Astrocyte (in vitro differentiated cells and primary cell): ENCODE results near the gene TNC. TPM values are rescaled to one million over a fixed set of nuclear protein-coding genes. Genes with fewer than 3 reads are reported as not detected.

Experiments used
- DNase-seq: peaks from one replicate; pipeline ENCODE4 v3.0.0-alpha.2; 2010; ENCODE audit warnings: low read depth
- FAIRE-seq: peaks from 2 replicates; lab custom pipeline; 2011; peaks lifted over from hg19 to GRCh38; lab: Jason Lieb, UNC
- H2AFZ ChIP-seq: 2 replicates; pipeline ENCODE4 v1.6.0; 2012; ENCODE audit warnings: low read depth, low read length, inconsistent platforms
- H3K27ac ChIP-seq: 2 replicates; pipeline ENCODE4 v1.5.1; 2011; ENCODE audit warnings: low read depth, low read length, inconsistent platforms
- H3K27me3 ChIP-seq: 2 replicates; pipeline ENCODE4 v1.6.0; 2011; ENCODE audit warnings: low read length, inconsistent platforms; ENCODE audit not compliant: insufficient read depth
- H3K36me3 ChIP-seq: 2 replicates; pipeline ENCODE4 v1.5.1; 2011; ENCODE audit warnings: low read length, inconsistent platforms; ENCODE audit not compliant: insufficient read depth
- H3K4me1 ChIP-seq: 2 replicates; pipeline ENCODE4 v1.5.1; 2011; ENCODE audit warnings: low read length, inconsistent platforms; ENCODE audit not compliant: insufficient read depth
- H3K4me2 ChIP-seq: 2 replicates; pipeline ENCODE4 v1.6.0; 2012; ENCODE audit warnings: low read length, inconsistent platforms
- H3K4me3 ChIP-seq: 2 replicates; pipeline ENCODE4 v1.5.1; 2011; ENCODE audit warnings: low read depth, mild to moderate bottlenecking, low read length, inconsistent platforms; ENCODE audit not compliant: insufficient read depth
- H3K79me2 ChIP-seq: 2 replicates; pipeline ENCODE4 v1.6.0; 2012; ENCODE audit warnings: mild to moderate bottlenecking, low read length, inconsistent platforms; ENCODE audit not compliant: insufficient read depth
- H3K9ac ChIP-seq: 2 replicates; pipeline ENCODE4 v1.6.0; 2012; ENCODE audit warnings: mild to moderate bottlenecking, low read length, inconsistent platforms
- H3K9me3 ChIP-seq: 2 replicates; pipeline ENCODE4 v1.5.1; 2012; ENCODE audit warnings: low read depth, mild to moderate bottlenecking, low read length, inconsistent platforms; ENCODE audit not compliant: insufficient read depth
- H4K20me1 ChIP-seq: 2 replicates; pipeline ENCODE4 v1.6.0; 2012; ENCODE audit warnings: low read length, inconsistent platforms; ENCODE audit not compliant: insufficient read depth
- H3K27ac Mint-ChIP-seq: one replicate; pipeline ENCODE4 v1.8.0; 2021; ENCODE audit warnings: mild to moderate bottlenecking, mixed read lengths; ENCODE audit not compliant: unreplicated experiment
- H3K27me3 Mint-ChIP-seq: one replicate; pipeline ENCODE4 v1.8.0; 2021; ENCODE audit warnings: low read depth, mixed read lengths; ENCODE audit not compliant: unreplicated experiment
- H3K36me3 Mint-ChIP-seq: one replicate; pipeline ENCODE4 v1.8.0; 2021; ENCODE audit warnings: low read depth, mixed read lengths; ENCODE audit not compliant: unreplicated experiment
- H3K4me1 Mint-ChIP-seq: one replicate; pipeline ENCODE4 v1.8.0; 2021; ENCODE audit warnings: low read depth, mixed read lengths; ENCODE audit not compliant: unreplicated experiment
- H3K4me3 Mint-ChIP-seq: one replicate; pipeline ENCODE4 v1.8.0; 2021; ENCODE audit warnings: mild to moderate bottlenecking, moderate library complexity, mixed read lengths; ENCODE audit not compliant: unreplicated experiment
- H3K9me3 Mint-ChIP-seq: one replicate; pipeline ENCODE4 v1.8.0; 2021; ENCODE audit warnings: mild to moderate bottlenecking, mixed read lengths; ENCODE audit not compliant: unreplicated experiment
- CTCF ChIP-seq: IDR thresholded peaks from 2 replicates; pipeline ENCODE4 v1.5.1; 2011; ENCODE audit warnings: low read depth, mild to moderate bottlenecking, inconsistent platforms, low read length, moderate library complexity; ENCODE audit not compliant: insufficient read depth
- EZH2 ChIP-seq: IDR thresholded peaks from 2 replicates; pipeline ENCODE4 v1.6.1; 2012; ENCODE audit warnings: mild to moderate bottlenecking, low read length, inconsistent platforms; ENCODE audit not compliant: insufficient read depth
- total RNA-seq: library from RNA; stranded (reverse); gene quantifications from 2 replicates; pipeline ENCODE4 v1.2.1, GENCODE V29; 2021

Gene TNC
- total RNA-seq, 1 donor from 2014 or later: 747 TPM

GRCh38 chr9:115135821-115136778 lies 18.1 kb upstream of the TNC start:
- DNase-seq: peak; percentile 44
- H2AFZ ChIP-seq: no peak overlapping the region
- no peak overlapping the region for H3K4me2 ChIP-seq
- no peaks in the 10 kb centered on the region for H3K36me3 ChIP-seq
- Mint-ChIP-seq H3K27ac (no peak overlapping the region), H3K4me3 (no peak overlapping the region), H3K36me3 (no peaks in the 10 kb centered on the region), H3K9me3 (peaks cover 4% of the 10 kb centered on the region), H3K27me3 (no peaks in the 10 kb centered on the region), H3K4me1 (peaks cover 22% of the 10 kb centered on the region)
- H3K27ac ChIP-seq: no peak overlapping the region
- H3K4me1 ChIP-seq: peaks cover 19% of the 10 kb centered on the region
- no peak overlapping the region for H3K9ac ChIP-seq
- no peak overlapping the region for H3K4me3 ChIP-seq
- no peaks in the 10 kb centered on the region for H3K9me3 ChIP-seq
- no peak for FAIRE-seq
- TF ChIP-seq CTCF (no peak), EZH2 (no peak)
- no peaks in the 10 kb centered on the region for H3K27me3 ChIP-seq
- no peaks in the 10 kb centered on the region for H4K20me1 ChIP-seq
- H3K79me2 ChIP-seq: no peaks in the 10 kb centered on the region

- DNase-seq (peak; percentile 27), FAIRE-seq (peak; percentile 91)
- no peak overlapping the region for H2AFZ ChIP-seq
- no peaks in the 10 kb centered on the region for H3K9me3 ChIP-seq
- peaks cover 19% of the 10 kb centered on the region for H3K4me1 ChIP-seq
- no peak overlapping the region for H3K27ac ChIP-seq
- Mint-ChIP-seq H3K27me3 (no peaks in the 10 kb centered on the region), H3K4me3 (no peak overlapping the region), H3K36me3 (no peaks in the 10 kb centered on the region), H3K9me3 (peaks cover 4% of the 10 kb centered on the region), H3K27ac (no peak overlapping the region), H3K4me1 (peaks cover 22% of the 10 kb centered on the region)
- H3K4me3 ChIP-seq: no peak overlapping the region
- H3K9ac ChIP-seq: no peak overlapping the region
- H4K20me1 ChIP-seq: no peaks in the 10 kb centered on the region
- H3K79me2 ChIP-seq: no peaks in the 10 kb centered on the region
- no peak overlapping the region for H3K4me2 ChIP-seq
- H3K36me3 ChIP-seq: no peaks in the 10 kb centered on the region
- TF ChIP-seq CTCF: no peak
- TF ChIP-seq EZH2: no peak
- H3K27me3 ChIP-seq: no peaks in the 10 kb centered on the region
These were observed 17.0 kb upstream of the TNC start for GRCh38 chr9:115134941-115135340.

- peak overlapping the region; percentile 62 for H3K27ac ChIP-seq
- DNase-seq: peak; percentile 95
- peak; percentile 100 for FAIRE-seq
These were observed 15.7 kb upstream of the TNC start for GRCh38 chr9:115133649-115134048.

More at GRCh38 chr9:115133649-115134048, 15.7 kb upstream of the TNC start:
- H3K9me3 Mint-ChIP-seq: peaks cover 4% of the 10 kb centered on the region
- peak overlapping the region; percentile 44 for H3K27ac Mint-ChIP-seq
- Histone ChIP-seq H3K9me3 (no peaks in the 10 kb centered on the region), H2AFZ (no peak overlapping the region), H3K79me2 (no peaks in the 10 kb centered on the region), H3K9ac (peak overlapping the region; percentile 20), H3K27me3 (no peaks in the 10 kb centered on the region), H3K4me2 (peak overlapping the region; percentile 25), H3K4me3 (no peak overlapping the region), H4K20me1 (no peaks in the 10 kb centered on the region), H3K4me1 (peaks cover 19% of the 10 kb centered on the region), H3K36me3 (no peaks in the 10 kb centered on the region)
- H3K4me3 Mint-ChIP-seq: no peak overlapping the region
- no peaks in the 10 kb centered on the region for H3K36me3 Mint-ChIP-seq
- H3K4me1 Mint-ChIP-seq: peaks cover 22% of the 10 kb centered on the region
- TF ChIP-seq CTCF (no peak), EZH2 (no peak)
- H3K27me3 Mint-ChIP-seq: no peaks in the 10 kb centered on the region
